Right renal pelvis (tissue), 4 donors: ENCODE data around the gene NCS1. TPM values are rescaled to one million over a fixed set of nuclear protein-coding genes. Genes with fewer than 3 reads are reported as not detected.

Experiments used
- DNase-seq, 4 donors: peaks; one replicate each; pipeline ENCODE4 v3.0.0-alpha.2; 2013; ENCODE audit warnings: low read depth in 4 of 4, low spot score in 3 of 4, missing footprints in 1 of 4
- polyA plus RNA-seq, 4 donors: library from polyadenylated mRNA; unstranded; fragments of 120-200 nt; gene quantifications; one replicate each; pipeline ENCODE4 v1.2.1, GENCODE V29; 2013; ENCODE audit not compliant: insufficient read length in 4 of 4

Gene NCS1
- polyA plus RNA-seq, 4 donors: 25.5 to 32.3 (median 29.2) TPM

GRCh38 chr9:130284690-130285089, 112.5 kb downstream of the NCS1 start:
- no peak for DNase-seq

DNA sequence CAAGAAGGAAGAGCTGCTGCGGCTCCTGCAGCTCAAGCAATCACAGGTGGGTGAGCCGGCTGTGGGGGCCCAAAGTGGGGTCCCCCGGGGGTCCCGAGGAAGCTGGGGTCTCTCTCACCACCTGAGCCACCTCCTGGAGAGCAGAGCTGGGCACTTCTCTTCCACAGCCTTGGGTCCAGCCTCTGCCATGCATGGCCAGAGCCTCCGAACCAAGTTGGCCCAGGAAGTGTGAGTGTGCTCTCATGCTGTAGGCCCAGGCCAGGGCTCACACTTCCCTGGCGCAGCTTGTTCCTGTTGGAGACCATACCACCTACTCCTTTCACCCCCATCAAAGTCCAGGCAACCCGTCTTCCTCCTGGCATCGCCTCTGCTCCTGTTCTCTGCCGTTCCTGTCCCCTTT, 113.1 kb downstream of the NCS1 start:
- no peak for DNase-seq

GRCh38 chr9:130286072-130286770, 114.0 kb downstream of the NCS1 start:
- DNase-seq: no peak

Other genes with a start within 250 kb of the NCS1 start
- 10 to 100 TPM; 42.1 to 53.5 (median 49.1) TPM for gene FNBP1, start 129.2 kb upstream of the NCS1 start, polyA plus RNA-seq
- 10 to 100 TPM; 54.8 to 60.6 (median 55.7) TPM for gene GPR107, start 118.5 kb upstream of the NCS1 start, polyA plus RNA-seq
- gene HMCN2, start 93.4 kb downstream of the NCS1 start, polyA plus RNA-seq: 1 to 10 TPM in 1 of 4 donors, under 1 TPM in 3; 0.50 to 1.6 (median 0.79) TPM